ENCODE measurements around the gene SMIM23. TPM values are rescaled to one million over a fixed set of nuclear protein-coding genes. Genes with fewer than 3 reads are reported as not detected.

The SMIM23 gene
- total RNA-seq, 2 experiments from 2014 or later, result not detected

DNA sequence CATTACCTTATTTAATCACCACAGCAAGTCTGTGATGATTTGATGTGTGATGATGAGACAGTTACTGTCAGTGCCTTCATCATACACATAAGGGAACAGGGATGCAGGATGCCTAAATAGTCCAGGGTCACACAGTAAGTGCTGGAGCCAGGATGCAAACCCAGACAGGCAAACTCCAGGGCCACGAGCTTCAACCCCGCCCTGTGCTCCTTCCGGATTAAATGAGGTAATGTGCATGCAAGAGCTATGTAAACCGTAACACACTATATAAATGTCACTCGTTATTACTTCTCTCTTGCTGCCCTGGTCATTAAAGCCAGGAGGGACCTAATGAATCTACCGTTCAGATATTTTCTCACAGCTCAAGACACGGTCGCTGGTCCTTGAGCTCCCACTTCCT is 12.8 kb downstream of the SMIM23 start:
- intact Hi-C loops (cut with DNase I, micrococcal nuclease), result no loop called here
- Mint-ChIP-seq H3K4me3 (no peak overlapping the region), H3K27ac (no peak overlapping the region), H3K36me3 (ENCODE audit: low read depth) (no peaks in the 10 kb centered on the region), H3K27me3 (peaks cover 4% of the 10 kb centered on the region), H3K9me3 (ENCODE audit: low read depth) (no peaks in the 10 kb centered on the region), H3K4me1 (no peaks in the 10 kb centered on the region)
- POLR2A ChIA-PET, result no interaction called here
- no peak for DNase-seq
- CTCF ChIA-PET, result interaction anchor here (0.7 kb wide), 1 partner anchor 111 kb away, joined by 4 read pairs; no protein-coding TSS in a partner anchor
- no peak for ATAC-seq

- Mint-ChIP-seq H3K27me3 (peaks cover 25% of the 10 kb centered on the region), H3K4me3 (no peak overlapping the region), H3K9me3 (ENCODE audit: low read depth) (no peaks in the 10 kb centered on the region), H3K36me3 (ENCODE audit: low read depth) (no peaks in the 10 kb centered on the region), H3K27ac (no peak overlapping the region), H3K4me1 (peaks cover under 1% of the 10 kb centered on the region)
- ChIA-PET CTCF (interaction anchor here (0.7 kb wide), 1 partner anchor 8 kb away, joined by 3 read pairs; no protein-coding TSS in a partner anchor), POLR2A (no interaction called here)
- DNase-seq (peak; percentile 16), ATAC-seq (peak; percentile 72)
- intact Hi-C loops (cut with DNase I, micrococcal nuclease), result no loop called here
Measured at GRCh38 chr5:171801839-171802238, 16.2 kb downstream of the SMIM23 start.

DNA sequence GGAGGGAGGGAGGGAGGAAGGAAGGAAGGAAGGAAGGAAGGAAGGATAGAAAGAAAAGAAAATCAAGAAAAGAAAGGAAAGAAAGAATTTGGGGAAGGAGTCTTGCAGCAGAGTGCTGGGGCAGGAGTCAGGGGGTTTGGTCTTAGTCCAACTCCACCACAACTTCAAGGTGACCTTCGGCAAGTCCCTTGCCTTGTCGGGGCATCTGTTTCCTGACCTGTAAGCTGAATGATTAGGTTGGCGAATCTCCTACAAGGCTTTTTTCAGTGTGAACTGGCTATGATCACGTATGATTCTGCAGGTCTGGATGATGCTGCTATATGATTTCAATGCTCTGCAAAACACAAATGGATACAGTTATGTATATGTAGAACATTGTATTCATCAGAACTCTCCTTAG is 20.1 kb downstream of the SMIM23 start:
- ATAC-seq (no peak), DNase-seq (no peak)
- Mint-ChIP-seq H3K27ac (no peak overlapping the region), H3K36me3 (ENCODE audit: low read depth) (no peaks in the 10 kb centered on the region), H3K9me3 (ENCODE audit: low read depth) (no peaks in the 10 kb centered on the region), H3K4me3 (no peak overlapping the region), H3K27me3 (peaks cover 39% of the 10 kb centered on the region), H3K4me1 (peaks cover 8% of the 10 kb centered on the region)
- ChIA-PET CTCF (no interaction called here), POLR2A (no interaction called here)
- intact Hi-C loops (cut with DNase I, micrococcal nuclease), result no loop called here

DNA sequence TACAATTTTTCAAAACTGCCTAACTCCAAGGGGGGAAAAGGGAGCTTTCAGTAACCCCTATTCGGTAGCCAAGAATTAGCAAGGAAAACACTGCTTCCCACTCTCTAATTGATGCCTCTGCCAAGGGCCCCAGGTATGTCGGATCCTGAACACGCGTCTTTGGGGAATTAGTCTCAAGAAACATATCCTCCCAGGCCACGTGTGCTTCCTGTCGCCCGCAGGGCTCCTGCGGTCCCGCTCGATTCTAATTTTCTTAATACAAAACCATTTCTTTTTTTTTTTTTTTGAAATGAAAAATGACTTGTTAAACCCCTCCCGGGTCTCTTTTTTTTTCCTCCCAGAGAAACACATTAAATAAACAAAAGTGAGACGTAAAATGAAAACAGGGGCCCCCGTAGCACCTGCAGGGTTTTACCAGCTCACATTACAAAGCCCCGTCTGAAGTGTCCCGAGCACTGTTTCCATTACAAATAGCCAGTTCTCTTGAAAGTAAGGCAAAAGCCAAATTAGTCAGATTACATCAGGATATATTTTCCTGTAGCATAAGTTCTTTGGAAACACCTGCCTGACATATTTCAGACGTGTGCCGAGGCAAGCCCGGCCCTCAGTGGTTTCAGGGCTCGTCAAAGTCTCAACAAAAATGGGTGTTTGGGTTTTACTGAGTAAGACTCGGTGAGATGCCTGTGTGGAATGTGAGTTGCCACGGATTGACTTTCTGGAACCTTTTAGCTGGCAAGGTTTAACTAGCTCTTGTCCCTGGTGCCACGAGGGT is 21.5 kb downstream of the SMIM23 start:
- ChIA-PET CTCF (interaction anchor here (0.6 to 1.1 kb wide), 2 partner anchors 167 to 371 kb away, joined by 3 read pairs; no protein-coding TSS in a partner anchor), POLR2A (no interaction called here)
- H3K4me1 Mint-ChIP-seq, result peaks cover 8% of the 10 kb centered on the region
- peaks cover 3% of the 10 kb centered on the region for H3K9me3 Mint-ChIP-seq (ENCODE audit: low read depth)
- intact Hi-C loops (cut with DNase I, micrococcal nuclease), result no loop called here
- peak; percentile 12 for ATAC-seq
- no peaks in the 10 kb centered on the region for H3K36me3 Mint-ChIP-seq (ENCODE audit: low read depth)
- peaks cover 39% of the 10 kb centered on the region for H3K27me3 Mint-ChIP-seq
- peak; percentile 9 for DNase-seq
- H3K4me3 Mint-ChIP-seq, result no peak overlapping the region
- H3K27ac Mint-ChIP-seq, result no peak overlapping the region

- H3K9me3 Mint-ChIP-seq (ENCODE audit: low read depth), result peaks cover 3% of the 10 kb centered on the region
- no peak overlapping the region for H3K4me3 Mint-ChIP-seq
- ChIA-PET POLR2A (no interaction called here), CTCF (interaction anchor here (0.6 to 0.7 kb wide), 2 partner anchors 39 to 1030 kb away, joined by 3 read pairs; no protein-coding TSS in a partner anchor)
- ATAC-seq (no peak), DNase-seq (no peak)
- H3K36me3 Mint-ChIP-seq (ENCODE audit: low read depth), result no peaks in the 10 kb centered on the region
- H3K27me3 Mint-ChIP-seq, result peaks cover 38% of the 10 kb centered on the region
- no peak overlapping the region for H3K27ac Mint-ChIP-seq
- intact Hi-C loops (cut with DNase I, micrococcal nuclease), result no loop called here
- H3K4me1 Mint-ChIP-seq, result peaks cover 8% of the 10 kb centered on the region
Measured at GRCh38 chr5:171808453-171808852, 22.8 kb downstream of the SMIM23 start.

DNA sequence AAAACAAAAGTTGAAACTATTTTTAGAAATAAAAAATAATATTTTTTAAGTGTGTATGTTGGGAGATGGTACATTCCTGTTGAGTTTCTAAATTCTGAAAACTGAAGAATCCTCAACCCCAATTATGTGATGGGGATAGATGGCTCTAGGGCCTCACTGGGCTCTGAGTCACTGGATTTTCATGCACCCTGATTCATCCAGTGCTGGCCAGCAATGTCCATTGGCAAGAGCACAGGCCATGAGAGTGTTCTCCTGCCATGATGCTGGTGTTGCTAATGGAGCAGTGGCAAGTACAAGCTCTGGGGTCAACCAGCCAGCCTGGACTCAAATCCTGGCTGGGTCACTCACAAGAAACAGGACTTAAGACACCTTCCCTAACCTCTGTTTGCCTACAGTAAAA is 23.3 kb downstream of the SMIM23 start:
- peaks cover 36% of the 10 kb centered on the region for H3K27me3 Mint-ChIP-seq
- POLR2A ChIA-PET, result no interaction called here
- intact Hi-C loops (cut with DNase I, micrococcal nuclease), result no loop called here
- ATAC-seq (no peak), DNase-seq (no peak)
- H3K4me3 Mint-ChIP-seq, result no peak overlapping the region
- no peak overlapping the region for H3K27ac Mint-ChIP-seq
- H3K36me3 Mint-ChIP-seq (ENCODE audit: low read depth), result no peaks in the 10 kb centered on the region
- CTCF ChIA-PET, result interaction anchor here (0.6 kb wide), 1 partner anchor 1030 kb away, joined by 3 read pairs; no protein-coding TSS in a partner anchor
- H3K9me3 Mint-ChIP-seq (ENCODE audit: low read depth), result peaks cover 3% of the 10 kb centered on the region
- H3K4me1 Mint-ChIP-seq, result peaks cover 8% of the 10 kb centered on the region

GRCh38 chr5:171810227-171810626 is 24.6 kb downstream of the SMIM23 start:
- POLR2A ChIA-PET, result no interaction called here
- H3K27ac Mint-ChIP-seq, result no peak overlapping the region
- peaks cover 30% of the 10 kb centered on the region for H3K27me3 Mint-ChIP-seq
- DNase-seq (no peak), ATAC-seq (no peak)
- H3K4me1 Mint-ChIP-seq, result peaks cover 8% of the 10 kb centered on the region
- H3K4me3 Mint-ChIP-seq, result no peak overlapping the region
- H3K36me3 Mint-ChIP-seq (ENCODE audit: low read depth), result no peaks in the 10 kb centered on the region
- intact Hi-C loops (cut with DNase I, micrococcal nuclease), result no loop called here
- peaks cover 3% of the 10 kb centered on the region for H3K9me3 Mint-ChIP-seq (ENCODE audit: low read depth)
- CTCF ChIA-PET, result interaction anchor here (0.6 kb wide), 1 partner anchor 8 kb away, joined by 3 read pairs; no protein-coding TSS in a partner anchor

DNA sequence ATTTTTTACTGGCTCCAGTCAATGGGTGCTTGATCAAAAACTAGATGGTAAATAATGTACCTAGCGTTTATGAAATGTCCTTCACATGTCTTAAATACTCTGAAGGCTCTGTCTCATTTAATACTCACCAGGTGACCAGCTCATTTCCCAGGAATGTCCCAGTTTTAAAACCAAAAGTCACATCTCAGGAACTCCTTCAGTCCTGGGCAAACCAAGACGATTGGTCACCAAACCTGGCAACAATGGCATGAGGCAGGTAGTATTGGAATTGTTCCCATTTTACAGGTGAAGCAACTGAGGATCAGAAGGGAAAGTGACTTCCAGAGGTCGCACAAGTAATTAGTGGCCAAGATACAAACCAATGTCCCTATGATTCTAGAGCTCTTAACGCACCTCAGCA is 27.7 kb downstream of the SMIM23 start:
- DNase-seq (no peak), ATAC-seq (no peak)
- peaks cover 3% of the 10 kb centered on the region for H3K9me3 Mint-ChIP-seq (ENCODE audit: low read depth)
- H3K27ac Mint-ChIP-seq, result no peak overlapping the region
- intact Hi-C loops (cut with DNase I, micrococcal nuclease), result no loop called here
- CTCF ChIA-PET, result interaction anchor here (0.5 kb wide), 1 partner anchor 40 kb away, joined by 3 read pairs; no protein-coding TSS in a partner anchor
- POLR2A ChIA-PET, result no interaction called here
- H3K4me3 Mint-ChIP-seq, result no peak overlapping the region
- no peaks in the 10 kb centered on the region for H3K36me3 Mint-ChIP-seq (ENCODE audit: low read depth)
- peaks cover 6% of the 10 kb centered on the region for H3K27me3 Mint-ChIP-seq
- H3K4me1 Mint-ChIP-seq, result no peaks in the 10 kb centered on the region

DNA sequence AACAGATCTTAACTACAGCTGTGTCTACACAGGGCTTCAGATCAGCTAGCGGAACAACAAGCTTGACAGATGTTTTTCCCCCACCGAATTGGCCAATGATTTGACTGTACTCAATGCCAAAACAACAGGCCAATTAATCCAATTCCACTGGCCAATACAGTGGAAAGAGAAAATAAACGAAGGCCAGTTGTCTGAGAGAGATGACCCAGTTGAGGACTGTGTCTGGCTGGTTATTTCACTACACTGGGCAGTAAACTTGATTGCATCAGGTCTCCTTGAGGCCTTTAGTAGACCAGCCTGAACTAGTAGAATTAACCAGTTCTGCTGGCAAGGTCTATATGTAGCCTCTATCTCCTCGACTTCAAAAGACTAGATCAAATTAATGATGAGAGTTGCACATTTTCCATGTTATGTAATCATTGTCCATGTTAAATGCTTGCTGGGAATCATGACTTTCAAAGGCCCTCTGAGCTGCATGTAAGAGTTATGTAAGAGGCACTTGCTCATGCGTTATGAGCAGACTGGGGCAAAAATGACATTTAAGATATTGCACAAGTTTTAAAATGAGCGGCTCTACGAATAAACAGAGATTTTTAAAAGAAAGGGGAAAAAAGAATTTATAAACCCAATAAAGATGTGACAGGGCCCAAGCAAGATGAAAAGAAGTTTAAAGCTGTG is 28.3 kb downstream of the SMIM23 start:
- no peaks in the 10 kb centered on the region for H3K36me3 Mint-ChIP-seq (ENCODE audit: low read depth)
- DNase-seq (no peak), ATAC-seq (no peak)
- POLR2A ChIA-PET, result no interaction called here
- CTCF ChIA-PET, result interaction anchor here (0.5 to 0.6 kb wide), 2 partner anchors 40 to 1787 kb away, joined by 3 read pairs; no protein-coding TSS in a partner anchor
- H3K4me1 Mint-ChIP-seq, result no peaks in the 10 kb centered on the region
- peaks cover 3% of the 10 kb centered on the region for H3K9me3 Mint-ChIP-seq (ENCODE audit: low read depth)
- intact Hi-C loops (cut with DNase I, micrococcal nuclease), result no loop called here
- H3K4me3 Mint-ChIP-seq, result no peak overlapping the region
- peaks cover 2% of the 10 kb centered on the region for H3K27me3 Mint-ChIP-seq
- no peak overlapping the region for H3K27ac Mint-ChIP-seq

GRCh38 chr5:171816666-171817065 is 31.0 kb downstream of the SMIM23 start:
- Mint-ChIP-seq H3K27ac (no peak overlapping the region), H3K9me3 (ENCODE audit: low read depth) (no peaks in the 10 kb centered on the region), H3K27me3 (peaks cover 2% of the 10 kb centered on the region), H3K4me1 (no peaks in the 10 kb centered on the region), H3K36me3 (ENCODE audit: low read depth) (no peaks in the 10 kb centered on the region), H3K4me3 (no peak overlapping the region)
- ChIA-PET POLR2A (no interaction called here), CTCF (no interaction called here)
- DNase-seq (no peak), ATAC-seq (no peak)
- intact Hi-C loops (cut with DNase I, micrococcal nuclease), result no loop called here

DNA sequence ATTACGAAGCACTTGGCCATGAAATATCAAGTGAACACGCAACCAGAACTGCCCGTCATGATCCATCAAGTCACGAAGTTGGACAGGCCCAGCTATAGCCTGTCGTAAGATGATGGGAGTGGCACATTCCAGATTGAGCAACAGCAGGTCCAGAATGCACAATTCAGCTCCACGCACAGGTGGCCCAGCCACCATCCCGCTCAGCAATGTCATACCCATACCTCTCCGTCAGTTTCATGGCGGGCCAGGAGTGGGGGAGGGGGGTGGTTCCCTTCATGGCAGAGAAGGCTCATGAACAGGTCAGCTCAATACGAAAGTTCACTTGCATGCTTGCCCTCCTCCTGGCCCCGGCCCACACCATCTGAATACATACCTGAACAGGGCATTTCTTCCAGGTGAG is 34.9 kb downstream of the SMIM23 start:
- CTCF ChIA-PET, result no interaction called here

DNA sequence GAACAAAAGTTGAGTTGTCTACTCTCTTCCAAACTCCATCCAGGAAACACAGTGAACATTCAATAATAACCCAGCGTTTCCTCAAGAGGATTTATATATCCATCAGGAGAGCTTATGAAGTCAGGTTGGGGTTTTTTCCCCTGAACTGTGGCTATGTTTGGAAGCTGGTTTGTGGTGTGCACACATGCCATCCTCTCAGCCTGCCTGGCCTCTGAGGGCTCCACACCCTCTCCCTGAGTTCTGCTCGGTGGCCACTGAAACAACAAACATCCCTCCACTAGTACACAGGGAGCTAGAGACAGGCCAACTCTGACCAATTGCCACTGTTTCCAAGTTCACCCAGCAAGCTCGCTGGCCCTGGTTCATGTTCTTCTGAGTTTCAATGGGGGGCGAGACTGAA is 35.7 kb downstream of the SMIM23 start:
- intact Hi-C loops (cut with DNase I, micrococcal nuclease), result no loop called here
- Mint-ChIP-seq H3K4me1 (no peaks in the 10 kb centered on the region), H3K27me3 (no peaks in the 10 kb centered on the region), H3K9me3 (ENCODE audit: low read depth) (no peaks in the 10 kb centered on the region), H3K27ac (no peak overlapping the region), H3K36me3 (ENCODE audit: low read depth) (no peaks in the 10 kb centered on the region), H3K4me3 (no peak overlapping the region)
- POLR2A ChIA-PET, result no interaction called here
- CTCF ChIA-PET, result interaction anchor here (0.8 to 1.1 kb wide), 2 partner anchors 85 to 742 kb away, joined by 3 to 4 read pairs; no protein-coding TSS in a partner anchor
- ATAC-seq (no peak), DNase-seq (no peak)

More for the DNA sequence above, 34.9 kb downstream of the SMIM23 start:
- POLR2A ChIA-PET, result no interaction called here
- no peaks in the 10 kb centered on the region for H3K4me1 Mint-ChIP-seq
- intact Hi-C loops (cut with DNase I, micrococcal nuclease), result no loop called here
- ATAC-seq (no peak), DNase-seq (no peak)
- H3K4me3 Mint-ChIP-seq, result no peak overlapping the region
- H3K27ac Mint-ChIP-seq, result no peak overlapping the region
- no peaks in the 10 kb centered on the region for H3K9me3 Mint-ChIP-seq (ENCODE audit: low read depth)
- no peaks in the 10 kb centered on the region for H3K36me3 Mint-ChIP-seq (ENCODE audit: low read depth)
- no peaks in the 10 kb centered on the region for H3K27me3 Mint-ChIP-seq

Data from activated CD4-positive, alpha-beta T cell treated with anti-CD3 and anti-CD28 coated beads for 36 hours (primary cell).